Activated CD4-positive, alpha-beta memory T cell treated with anti-CD3 and anti-CD28 coated beads, Interleukin-2, amount 10 ng/mL, durations not matched to agents 7 days and 5 days (primary cell): Measurements from ENCODE around the gene BTC. TPM values are rescaled to one million over a fixed set of nuclear protein-coding genes. Genes with fewer than 3 reads are reported as not detected.
"Not testable (repeated sequence)": the region's sequence is repeated elsewhere in the genome, so short reads cannot be mapped to it uniquely, and the experiment has no call there.

ENCODE experiments used
- CTCF ChIA-PET: fragments of 350-600 bp; sonication (Branson Sonifier 250); formaldehyde crosslinking; loops from one replicate; lab custom pipeline; 2021; ENCODE audit warnings: antibody characterized with exemption, inconsistent platforms; lab: Charles Lee
- POLR2A ChIA-PET: fragments of 350-600 bp; sonication (Branson Sonifier 250); formaldehyde crosslinking; loops from one replicate; lab custom pipeline; 2021; ENCODE audit warnings: antibody characterized with exemption; lab: Charles Lee
- DNase-seq: peaks from one replicate; pipeline ENCODE4 v3.0.0-alpha.2; 2020
- H3K27ac Mint-ChIP-seq: one replicate; pipeline ENCODE4 v1.8.0; 2021; ENCODE audit warnings: mild to moderate bottlenecking, mixed read lengths
- H3K27me3 Mint-ChIP-seq: one replicate; pipeline ENCODE4 v1.8.0; 2021; ENCODE audit warnings: mixed read lengths
- H3K36me3 Mint-ChIP-seq: one replicate; pipeline ENCODE4 v1.8.0; 2021; ENCODE audit warnings: low read depth, mixed read lengths
- H3K4me1 Mint-ChIP-seq: one replicate; pipeline ENCODE4 v1.8.0; 2021; ENCODE audit warnings: mixed read lengths
- H3K4me3 Mint-ChIP-seq: one replicate; pipeline ENCODE4 v1.8.0; 2021; ENCODE audit warnings: mild to moderate bottlenecking, mixed read lengths
- H3K9me3 Mint-ChIP-seq: one replicate; pipeline ENCODE4 v1.8.0; 2021; ENCODE audit warnings: mixed read lengths
- total RNA-seq, 2 experiments: library from RNA; stranded (reverse); gene quantifications; one replicate each; pipeline ENCODE4 v1.2.3, GENCODE V29; 2021

Gene BTC
- total RNA-seq, 2 experiments from 2014 or later = not detected

- ChIA-PET POLR2A (no interaction called here), CTCF (no interaction called here)
- H3K27ac Mint-ChIP-seq = no peak overlapping the region
- no peaks in the 10 kb centered on the region for H3K9me3 Mint-ChIP-seq
- H3K36me3 Mint-ChIP-seq = no peaks in the 10 kb centered on the region
- no peaks in the 10 kb centered on the region for H3K27me3 Mint-ChIP-seq
- no peaks in the 10 kb centered on the region for H3K4me1 Mint-ChIP-seq
- no peak for DNase-seq
- H3K4me3 Mint-ChIP-seq = no peak overlapping the region
Observed at GRCh38 chr4:74751247-74751646, 43.1 kb downstream of the BTC start.

DNA sequence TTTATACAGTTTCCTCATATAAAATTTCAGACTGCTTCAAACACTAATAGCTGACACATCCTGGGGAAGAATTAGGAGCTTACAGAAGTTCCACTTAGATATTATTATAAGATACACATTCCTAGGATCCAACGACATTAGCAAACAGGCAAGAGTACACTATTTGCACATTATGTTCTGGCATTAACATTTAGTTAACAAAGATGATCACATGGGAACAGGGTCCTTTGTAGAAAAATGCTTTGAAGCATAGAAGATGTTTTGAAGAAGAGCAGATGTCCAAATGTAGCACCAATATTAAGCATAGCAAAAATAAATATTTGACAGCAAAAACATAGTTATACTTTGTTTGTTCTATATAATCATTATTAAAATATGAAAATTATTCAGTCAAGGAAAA, 52.1 kb downstream of the BTC start:
- Mint-ChIP-seq H3K27ac (no peak overlapping the region), H3K36me3 (no peaks in the 10 kb centered on the region), H3K4me3 (no peak overlapping the region), H3K9me3 (no peaks in the 10 kb centered on the region), H3K4me1 (no peaks in the 10 kb centered on the region), H3K27me3 (peaks cover 1% of the 10 kb centered on the region)
- ChIA-PET POLR2A (no interaction called here), CTCF (interaction anchor here (0.5 kb wide), 1 partner anchor 818 kb away, joined by 3 read pairs; no protein-coding TSS in a partner anchor)
- DNase-seq = no peak

DNA sequence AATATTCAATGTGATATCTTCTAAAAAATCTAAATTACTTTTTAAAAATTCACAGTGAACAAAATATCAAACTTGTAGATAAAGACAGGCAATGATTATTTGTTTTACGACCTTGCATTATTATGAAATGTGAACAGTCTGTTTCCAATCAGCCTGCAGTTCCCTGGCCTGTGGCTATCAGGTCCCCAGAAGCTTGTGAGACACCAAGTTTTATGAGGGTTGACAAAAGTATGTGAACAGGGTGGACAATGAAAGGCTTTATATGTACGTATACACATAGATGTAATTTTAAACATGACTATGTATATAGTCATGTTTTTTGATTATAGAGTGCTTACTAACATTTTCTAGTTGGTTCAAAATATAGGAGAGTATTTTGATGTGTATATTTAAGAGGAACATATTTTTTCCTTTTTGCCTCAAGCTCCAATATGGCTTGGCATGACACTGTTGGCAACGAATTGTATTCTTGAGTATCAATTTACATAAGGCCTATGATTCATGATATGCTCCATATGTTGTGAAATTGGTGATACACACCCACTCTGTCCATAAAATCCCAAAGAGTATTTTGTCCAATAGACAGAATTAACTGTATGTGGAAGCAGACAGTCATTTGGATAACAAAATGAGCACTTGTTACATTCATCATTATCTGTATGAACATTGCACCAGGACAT, 55.7 kb downstream of the BTC start:
- no peak for DNase-seq
- Mint-ChIP-seq H3K27ac (no peak overlapping the region), H3K4me1 (no peaks in the 10 kb centered on the region), H3K4me3 (no peak overlapping the region), H3K27me3 (peaks cover 1% of the 10 kb centered on the region), H3K9me3 (no peaks in the 10 kb centered on the region), H3K36me3 (no peaks in the 10 kb centered on the region)
- ChIA-PET POLR2A (no interaction called here), CTCF (no interaction called here)

GRCh38 chr4:74734995-74735394, 59.3 kb downstream of the BTC start:
- H3K9me3 Mint-ChIP-seq = no peaks in the 10 kb centered on the region
- H3K4me3 Mint-ChIP-seq = no peak overlapping the region
- no peak for DNase-seq
- no peaks in the 10 kb centered on the region for H3K4me1 Mint-ChIP-seq
- H3K27ac Mint-ChIP-seq = no peak overlapping the region
- CTCF ChIA-PET = no interaction called here
- H3K36me3 Mint-ChIP-seq = no peaks in the 10 kb centered on the region
- POLR2A ChIA-PET = no interaction called here
- H3K27me3 Mint-ChIP-seq = no peaks in the 10 kb centered on the region

GRCh38 chr4:74733756-74734155, 60.6 kb downstream of the BTC start:
- ChIA-PET CTCF (no interaction called here), POLR2A (no interaction called here)
- H3K4me1 Mint-ChIP-seq = no peaks in the 10 kb centered on the region
- H3K36me3 Mint-ChIP-seq = no peaks in the 10 kb centered on the region
- no peak for DNase-seq
- H3K27me3 Mint-ChIP-seq = no peaks in the 10 kb centered on the region
- no peak overlapping the region for H3K27ac Mint-ChIP-seq
- no peaks in the 10 kb centered on the region for H3K9me3 Mint-ChIP-seq
- H3K4me3 Mint-ChIP-seq = no peak overlapping the region

DNA sequence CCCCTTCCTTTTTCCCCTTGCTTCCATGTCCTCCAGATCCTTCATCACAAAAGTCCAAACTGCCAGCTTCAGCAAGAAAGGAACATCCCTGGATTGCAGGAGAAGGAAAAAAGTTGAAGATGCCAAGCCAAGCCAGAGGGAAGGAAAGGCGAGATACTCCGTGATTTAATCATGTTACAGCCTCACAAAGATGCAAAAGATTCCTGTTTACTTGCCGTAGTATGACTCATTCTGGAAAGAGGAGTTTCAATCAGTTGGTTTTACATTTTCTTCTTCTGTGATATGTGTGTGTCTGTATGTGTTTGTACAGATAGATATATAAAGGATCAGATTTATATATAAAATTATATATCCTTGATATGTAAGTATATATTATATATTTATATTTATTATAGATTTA, 69.3 kb downstream of the BTC start:
- CTCF ChIA-PET = no interaction called here
- no peak overlapping the region for H3K27ac Mint-ChIP-seq
- no peaks in the 10 kb centered on the region for H3K9me3 Mint-ChIP-seq
- POLR2A ChIA-PET = no interaction called here
- no peak for DNase-seq
- H3K4me3 Mint-ChIP-seq = no peak overlapping the region
- H3K36me3 Mint-ChIP-seq = no peaks in the 10 kb centered on the region
- no peaks in the 10 kb centered on the region for H3K4me1 Mint-ChIP-seq
- no peaks in the 10 kb centered on the region for H3K27me3 Mint-ChIP-seq

GRCh38 chr4:74716436-74716765, 77.9 kb downstream of the BTC start:
- ChIA-PET POLR2A (no interaction called here), CTCF (no interaction called here)
- peaks cover 6% of the 10 kb centered on the region for H3K9me3 Mint-ChIP-seq
- no peaks in the 10 kb centered on the region for H3K27me3 Mint-ChIP-seq
- no peak overlapping the region for H3K4me3 Mint-ChIP-seq
- no peaks in the 10 kb centered on the region for H3K36me3 Mint-ChIP-seq
- H3K4me1 Mint-ChIP-seq = no peaks in the 10 kb centered on the region
- no peak overlapping the region for H3K27ac Mint-ChIP-seq
- no peak for DNase-seq

DNA sequence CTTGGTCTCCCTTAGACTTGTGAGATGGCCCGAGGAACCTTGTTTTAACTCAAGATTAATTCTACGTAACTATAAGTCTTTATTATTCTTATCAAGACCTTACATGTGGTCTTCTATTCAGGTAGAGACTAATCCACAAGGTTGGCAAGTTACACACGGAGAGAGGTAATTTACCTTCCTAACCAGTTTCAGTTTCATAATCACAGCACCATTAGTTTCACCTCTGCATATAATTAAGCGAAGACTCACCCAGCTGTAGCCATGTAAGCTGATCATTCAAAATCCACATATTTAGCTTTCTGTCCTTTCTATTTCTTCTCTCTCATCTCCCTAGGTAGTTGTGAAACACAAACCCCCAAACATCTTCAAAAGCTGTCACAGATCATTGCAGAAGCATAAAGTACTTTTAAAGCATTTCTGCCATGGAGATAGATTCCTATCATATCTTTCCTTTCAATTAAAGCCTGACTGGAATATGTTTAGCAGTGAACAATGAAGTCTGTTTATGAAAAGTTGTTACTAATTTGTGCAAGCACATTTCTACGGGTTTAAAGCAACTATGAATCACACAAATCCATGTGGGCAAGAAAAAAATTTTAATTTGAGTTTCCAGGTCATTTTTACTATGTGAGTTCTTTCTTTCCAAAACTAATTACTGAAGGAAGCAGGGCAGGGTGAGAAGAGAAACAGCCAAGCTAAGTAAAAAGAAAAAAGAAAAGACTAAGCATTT, 78.5 kb downstream of the BTC start:
- H3K4me3 Mint-ChIP-seq = no peak overlapping the region
- CTCF ChIA-PET = no interaction called here
- peaks cover 6% of the 10 kb centered on the region for H3K9me3 Mint-ChIP-seq
- no peaks in the 10 kb centered on the region for H3K27me3 Mint-ChIP-seq
- H3K36me3 Mint-ChIP-seq = no peaks in the 10 kb centered on the region
- DNase-seq = no peak
- no peaks in the 10 kb centered on the region for H3K4me1 Mint-ChIP-seq
- POLR2A ChIA-PET = no interaction called here
- no peak overlapping the region for H3K27ac Mint-ChIP-seq

DNA sequence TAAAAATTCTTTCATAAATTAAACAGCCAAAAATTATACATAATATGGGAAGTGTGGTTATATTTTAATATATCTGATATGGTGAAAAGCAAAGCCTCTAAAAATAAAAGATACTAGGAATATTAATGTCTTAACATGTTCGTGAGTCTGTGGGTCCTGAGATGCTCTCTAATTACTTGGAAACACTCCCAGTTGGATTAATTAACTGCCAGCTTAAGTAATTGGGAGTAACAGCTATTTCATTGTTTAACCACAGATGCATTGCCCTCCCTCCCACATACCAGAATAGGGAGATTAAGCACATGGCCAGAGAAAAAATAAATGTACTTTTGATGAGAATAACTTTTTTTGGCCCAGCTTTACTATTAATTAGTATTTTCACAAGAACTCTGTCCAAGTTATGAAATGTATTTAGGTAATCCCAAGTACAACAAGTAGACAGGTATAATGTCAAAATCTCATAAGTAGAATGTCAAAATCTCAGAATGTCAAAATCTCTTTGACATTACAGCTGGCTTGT, 79.7 kb downstream of the BTC start:
- H3K4me3 Mint-ChIP-seq = no peak overlapping the region
- CTCF ChIA-PET = no interaction called here
- no peaks in the 10 kb centered on the region for H3K4me1 Mint-ChIP-seq
- no peak overlapping the region for H3K27ac Mint-ChIP-seq
- no peaks in the 10 kb centered on the region for H3K36me3 Mint-ChIP-seq
- H3K27me3 Mint-ChIP-seq = no peaks in the 10 kb centered on the region
- DNase-seq = no peak
- POLR2A ChIA-PET = no interaction called here
- H3K9me3 Mint-ChIP-seq = peaks cover 6% of the 10 kb centered on the region

DNA sequence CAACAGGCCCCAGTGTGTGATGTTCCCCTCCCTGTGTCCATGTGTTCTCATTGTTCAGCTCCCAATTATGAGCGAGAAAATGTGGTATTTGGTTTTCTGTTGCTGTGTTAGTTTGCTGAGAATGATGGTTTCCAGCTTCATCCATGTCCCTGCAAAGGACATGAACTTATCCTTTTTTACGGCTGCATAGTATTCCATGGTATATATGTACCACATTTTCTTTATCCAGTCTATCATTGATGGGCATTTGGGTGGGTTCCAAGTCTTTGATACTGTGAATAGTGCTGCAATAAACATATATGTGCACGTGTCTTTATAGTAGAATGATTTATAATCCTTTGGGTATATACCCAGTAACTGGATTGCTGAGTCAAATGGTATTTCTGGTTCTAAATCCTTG, 86.2 kb downstream of the BTC start:
- H3K9me3 Mint-ChIP-seq = not testable (repeated sequence)

More for the DNA sequence above, 86.2 kb downstream of the BTC start:
- H3K36me3 Mint-ChIP-seq, H3K4me1 Mint-ChIP-seq, H3K4me3 Mint-ChIP-seq, POLR2A ChIA-PET, CTCF ChIA-PET, H3K27ac Mint-ChIP-seq, DNase-seq, H3K27me3 Mint-ChIP-seq: not testable (repeated sequence)

Other genes starting within 250 kb of the BTC start
- not detected for gene PARM1, start 138.6 kb upstream of the BTC start, total RNA-seq